Ecto neural progenitor cell (in vitro differentiated cells): ENCODE measurements around the gene DUSP23.

Experiments used
- DNase-seq: peaks from one replicate; pipeline ENCODE4 v3.0.0-alpha.2; 2018; ENCODE audit warnings: low spot score

Gene DUSP23

DNA sequence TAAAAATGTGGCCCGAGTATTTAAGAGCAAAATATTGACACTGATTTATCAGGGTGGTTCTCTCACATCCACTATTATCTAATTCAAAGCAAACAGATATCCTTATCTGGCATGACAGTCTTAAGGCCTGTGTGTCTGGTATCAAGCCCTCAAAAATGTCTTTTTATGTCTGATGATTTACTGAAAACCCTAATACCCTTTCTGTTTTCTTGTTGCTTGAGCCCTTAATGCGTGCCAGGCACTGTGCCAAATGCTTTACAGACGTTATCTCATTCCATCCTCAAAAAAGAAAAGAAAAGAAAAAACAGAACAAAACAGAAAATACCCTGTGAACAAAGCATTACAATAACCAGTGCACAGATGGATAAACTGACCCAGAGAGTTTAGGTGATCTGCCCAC lies 5.7 kb downstream of the DUSP23 start:
- no peak for DNase-seq

DNA sequence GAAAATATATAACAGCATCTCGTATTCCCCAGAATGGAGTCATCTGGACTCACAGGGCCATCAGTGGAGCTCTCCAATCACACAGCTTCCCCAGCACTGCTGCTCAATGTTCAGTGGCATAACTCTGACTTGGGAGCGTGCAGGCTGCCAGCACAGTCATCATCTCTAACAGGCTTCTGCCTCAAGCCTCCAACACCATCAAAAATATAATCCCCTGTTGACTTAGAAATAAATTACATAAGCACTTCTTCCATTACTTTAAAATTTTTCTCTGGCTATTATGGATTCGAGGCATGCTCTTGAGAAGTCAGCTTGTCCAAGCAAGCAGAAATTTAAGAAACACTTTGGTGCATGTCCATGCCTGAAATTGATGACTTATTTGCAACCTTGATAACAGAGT lies 6.2 kb downstream of the DUSP23 start:
- DNase-seq = no peak

DNA sequence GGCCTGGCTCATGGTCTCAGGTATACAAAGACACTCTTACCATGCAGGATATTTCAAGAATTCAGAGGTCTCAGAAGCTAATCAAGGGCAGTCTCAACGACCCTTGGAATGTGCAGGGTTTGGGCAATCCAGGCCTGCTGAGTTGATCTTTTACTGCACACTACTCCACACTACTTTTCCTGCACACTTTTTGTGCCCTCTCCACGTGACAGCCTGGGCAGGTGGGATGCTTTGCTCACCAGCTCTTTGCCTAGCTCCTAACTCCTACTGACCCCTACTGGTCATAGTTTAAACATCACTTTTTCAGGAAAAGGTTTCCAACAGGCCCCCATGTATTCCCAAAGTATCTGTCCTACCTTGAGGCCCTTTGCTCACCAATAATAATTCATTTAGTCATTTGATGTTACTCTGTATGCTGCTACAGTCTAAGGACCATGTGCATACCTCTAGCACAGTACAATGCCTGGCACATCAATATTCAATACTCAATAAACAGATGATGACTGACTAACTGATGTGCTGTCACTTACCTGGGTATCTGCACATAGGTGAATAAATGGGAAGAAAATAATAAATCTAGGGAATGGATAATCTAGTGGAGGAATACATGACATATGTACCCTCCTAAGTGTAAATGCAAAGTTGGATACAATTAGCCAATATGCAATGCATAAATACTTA lies 9.6 kb downstream of the DUSP23 start:
- DNase-seq = no peak

DNA sequence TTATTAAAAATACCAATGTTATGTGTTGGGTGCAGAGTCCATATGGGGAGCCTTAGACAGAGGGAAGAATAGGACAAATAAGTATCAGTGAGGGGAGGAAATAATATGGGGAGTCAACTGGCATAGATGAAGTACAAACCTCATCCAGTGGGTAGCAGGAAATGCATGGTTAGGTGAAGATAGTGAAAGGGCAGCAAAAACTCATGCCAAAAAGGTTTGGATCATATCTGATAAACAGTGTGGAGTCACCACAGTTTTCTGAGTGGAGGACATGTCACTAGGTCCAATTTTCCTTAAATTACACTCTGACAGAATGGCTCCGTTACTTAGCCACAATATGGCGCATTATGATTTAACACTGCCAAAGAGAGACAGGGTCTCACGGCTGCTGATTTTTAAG lies 10.3 kb downstream of the DUSP23 start:
- no peak for DNase-seq

DNA sequence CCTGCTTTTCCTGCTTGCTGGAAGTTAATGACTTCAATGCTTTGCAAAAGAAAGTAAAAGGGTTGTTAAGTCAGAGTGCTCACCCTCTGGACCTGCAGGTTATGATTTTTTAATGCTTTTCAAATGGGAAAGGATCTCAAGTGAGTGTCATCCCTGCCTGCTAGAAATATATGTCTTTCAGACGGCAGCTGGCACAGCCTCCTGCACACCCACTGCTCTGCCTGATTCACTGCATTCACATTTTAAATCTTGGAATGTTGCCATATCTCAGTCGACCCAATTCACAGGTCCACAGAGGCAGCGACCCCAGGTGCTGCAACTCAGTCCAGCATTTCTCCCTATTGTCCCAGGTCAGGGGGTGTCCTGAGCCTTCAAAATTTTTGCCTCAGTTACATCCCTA lies 10.7 kb downstream of the DUSP23 start:
- no peak for DNase-seq

DNA sequence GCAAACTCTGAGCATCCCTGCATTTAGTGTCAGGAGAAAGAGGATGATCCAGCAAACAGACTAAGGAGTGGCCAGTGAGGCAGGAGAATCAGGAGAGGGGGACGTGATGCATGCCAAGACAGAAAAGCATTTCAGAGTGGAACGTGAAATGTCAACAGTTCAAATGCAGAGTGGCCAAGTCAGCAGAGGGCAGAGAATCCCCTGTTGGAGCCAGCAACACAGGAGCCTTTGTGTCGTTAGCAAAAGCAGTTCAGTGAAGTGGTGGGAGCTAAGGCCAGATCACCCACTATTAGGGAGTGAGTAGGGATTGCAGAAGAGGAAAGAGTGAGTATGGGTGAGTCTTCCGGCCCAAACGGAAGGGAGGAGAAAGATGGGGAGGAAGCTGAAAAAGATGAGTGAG lies 14.8 kb downstream of the DUSP23 start:
- DNase-seq = no peak

DNA sequence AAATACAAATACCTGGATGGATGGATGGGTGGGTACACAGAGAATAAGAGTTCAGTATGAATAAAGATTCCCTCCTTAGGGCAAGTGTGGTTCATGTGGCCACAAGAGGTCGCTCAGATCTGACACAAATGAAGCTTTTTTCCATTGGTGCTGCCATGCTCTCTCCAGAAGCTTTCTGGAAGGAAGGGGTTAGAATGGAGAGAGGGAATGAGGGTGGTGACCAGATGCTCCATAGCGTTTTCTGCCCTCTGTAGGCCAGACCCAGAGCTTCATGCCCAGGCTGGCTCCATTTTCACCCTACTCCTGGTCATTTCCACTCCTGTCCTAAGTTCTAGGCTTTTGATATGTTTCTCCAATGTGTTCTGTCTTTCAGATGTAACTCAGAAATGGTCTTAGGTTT lies 18.1 kb downstream of the DUSP23 start:
- peak; percentile 64 for DNase-seq

DNA sequence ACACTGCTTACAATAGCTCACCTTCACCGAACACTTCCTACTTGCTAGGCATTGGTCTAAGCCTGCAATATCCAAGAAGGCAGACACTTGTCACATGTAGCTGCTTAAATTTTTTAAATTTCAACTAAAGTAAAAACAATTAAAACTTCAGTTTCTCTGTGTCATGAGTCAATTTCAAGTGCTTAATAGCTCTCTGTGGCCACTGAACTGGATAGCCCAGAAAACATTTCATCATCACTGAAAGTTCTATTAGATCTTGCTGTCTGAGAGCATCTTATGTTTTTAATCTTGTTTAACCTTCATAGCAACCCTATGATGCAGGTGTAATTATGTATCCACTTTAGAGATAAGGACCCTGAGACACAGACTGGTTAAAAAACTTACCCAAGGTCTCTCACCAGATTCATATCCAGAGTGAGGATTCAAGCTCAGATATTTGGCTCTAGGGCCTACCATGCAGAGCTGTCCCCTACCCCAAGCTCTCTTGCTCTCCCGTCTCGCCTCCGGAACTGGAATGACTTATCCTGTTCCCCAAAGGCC lies 18.8 kb downstream of the DUSP23 start:
- no peak for DNase-seq

DNA sequence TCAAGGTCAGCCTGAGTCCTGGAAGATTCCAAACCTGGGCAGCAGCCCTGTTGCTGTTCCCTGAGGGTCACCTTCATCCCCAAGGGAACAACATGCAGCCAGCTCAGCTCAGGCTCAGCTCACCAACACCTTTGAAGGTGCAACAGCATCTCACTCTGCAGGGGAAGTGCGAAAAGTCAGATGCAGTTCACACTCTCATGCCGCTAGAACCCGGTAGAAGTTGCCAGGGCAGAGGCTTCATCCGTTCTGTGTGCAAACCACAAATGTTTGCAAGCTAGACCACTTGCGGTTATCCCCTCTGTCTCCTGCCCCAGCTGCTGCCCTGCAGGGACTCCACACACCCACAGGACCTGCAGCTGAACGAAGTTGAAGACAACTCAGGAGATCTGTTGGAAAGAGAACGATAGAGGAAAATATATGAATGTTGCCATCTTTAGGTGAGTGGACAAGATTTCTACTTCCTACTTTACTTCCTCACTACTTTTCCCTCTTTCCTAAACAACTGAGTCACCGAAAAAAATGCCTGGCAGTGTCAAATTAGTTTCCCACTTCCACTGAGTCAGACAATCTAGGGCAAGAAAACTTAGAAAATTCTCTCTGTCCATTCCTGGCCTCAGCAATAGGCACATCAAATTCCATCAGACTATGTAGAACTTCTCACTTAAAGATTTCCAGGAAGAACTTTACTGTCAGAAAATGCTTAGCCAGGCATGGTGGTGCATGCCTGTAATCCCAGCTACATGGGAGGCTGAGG lies 19.6 kb downstream of the DUSP23 start:
- DNase-seq = no peak

DNA sequence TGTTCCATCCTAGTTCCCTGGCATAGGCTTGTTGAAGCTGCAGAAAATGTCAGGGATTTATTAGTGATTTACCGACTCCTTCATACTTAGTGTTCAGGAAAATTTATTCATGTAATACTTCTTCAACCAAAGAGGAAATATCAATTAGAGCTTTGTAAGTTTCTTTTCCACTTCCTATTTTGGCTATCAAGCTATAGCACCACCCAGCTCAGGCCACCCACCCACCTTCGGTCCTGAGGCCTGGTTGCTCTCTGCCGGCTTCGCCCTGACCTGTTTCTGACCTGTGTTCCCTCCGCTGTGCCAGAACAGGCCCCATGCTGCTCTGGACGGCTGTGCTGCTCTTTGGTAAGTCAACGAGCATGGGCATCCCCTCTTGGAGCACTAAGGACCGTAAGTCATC lies 21.3 kb downstream of the DUSP23 start, which contains the start of gene FCRL6:
FCRL6 (plus strand) TSS at position 250 of the 400 bp plus-strand sequence; CDS start at position 315, 65 bp downstream.
- DNase-seq = no peak

DNA sequence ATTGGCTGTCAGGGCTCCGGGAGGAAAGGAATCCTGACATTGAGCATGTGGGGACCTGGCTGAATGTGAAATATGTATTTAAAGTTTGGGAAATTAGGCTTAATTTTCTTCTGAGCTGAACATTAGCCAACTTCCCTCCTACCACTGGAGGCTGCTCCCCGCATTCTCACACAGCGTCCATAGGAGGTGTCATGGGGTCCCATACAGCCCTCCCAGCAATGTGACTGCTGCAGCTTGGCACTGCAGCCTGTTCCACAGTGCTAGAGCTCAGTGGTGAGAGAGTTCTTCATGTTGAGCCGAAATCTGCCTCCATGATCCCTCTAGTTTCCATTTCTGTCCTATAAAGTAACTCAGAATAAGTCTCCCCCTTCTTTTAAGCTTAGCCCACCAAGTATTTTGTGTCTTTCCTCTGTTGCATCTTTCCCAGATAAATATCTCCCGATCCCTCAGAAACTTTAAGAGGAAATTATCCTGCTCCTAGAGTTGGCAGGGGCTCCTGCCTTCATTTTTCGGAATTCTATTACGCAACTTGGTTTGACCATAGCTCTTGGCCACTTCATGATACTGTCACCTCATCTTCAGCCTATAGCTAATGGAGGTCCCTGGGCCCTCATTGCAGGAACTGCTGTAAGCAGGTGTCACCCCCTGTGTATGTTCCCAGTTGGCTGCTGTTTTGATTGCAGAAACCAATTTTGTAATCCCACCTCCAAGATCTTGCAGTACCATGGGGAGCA lies 23.4 kb downstream of the DUSP23 start:
- no peak for DNase-seq

DNA sequence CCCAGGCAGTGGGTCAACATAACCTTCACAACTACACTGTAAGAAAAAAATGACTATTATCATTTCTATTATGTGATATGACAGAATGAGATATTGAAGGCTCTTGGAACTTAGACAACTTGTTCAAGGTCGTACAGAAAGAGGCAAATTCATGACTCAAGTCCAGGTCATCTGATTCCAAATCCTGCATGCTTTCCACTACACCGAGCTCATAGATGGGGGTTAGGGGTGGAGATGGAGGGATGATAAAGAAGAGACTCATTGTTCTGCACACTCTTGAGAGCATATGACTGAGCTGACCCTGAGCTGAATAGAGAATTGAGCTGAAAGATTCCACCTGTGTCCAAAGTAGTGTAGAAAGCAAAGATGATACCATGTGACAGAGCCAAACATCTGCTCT lies 24.2 kb downstream of the DUSP23 start:
- DNase-seq = no peak

DNA sequence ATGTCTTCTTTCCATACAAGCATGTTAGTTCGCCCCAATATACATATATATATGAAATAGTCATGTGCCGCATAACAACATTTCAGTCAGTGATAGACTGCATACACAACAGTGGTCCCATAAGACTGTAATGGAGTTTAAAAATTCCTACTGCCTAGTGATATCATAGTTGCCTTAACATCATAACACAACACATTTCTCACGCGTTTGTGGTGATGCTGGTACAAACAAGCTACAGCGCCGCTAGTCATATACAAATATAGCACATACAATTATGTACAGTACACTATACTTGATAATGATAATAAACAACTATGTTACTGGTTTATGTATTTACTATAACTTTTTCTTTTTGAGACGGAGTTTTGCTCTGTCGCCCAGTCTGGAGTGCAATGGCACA lies 35.2 kb downstream of the DUSP23 start:
- DNase-seq = no peak

DNA sequence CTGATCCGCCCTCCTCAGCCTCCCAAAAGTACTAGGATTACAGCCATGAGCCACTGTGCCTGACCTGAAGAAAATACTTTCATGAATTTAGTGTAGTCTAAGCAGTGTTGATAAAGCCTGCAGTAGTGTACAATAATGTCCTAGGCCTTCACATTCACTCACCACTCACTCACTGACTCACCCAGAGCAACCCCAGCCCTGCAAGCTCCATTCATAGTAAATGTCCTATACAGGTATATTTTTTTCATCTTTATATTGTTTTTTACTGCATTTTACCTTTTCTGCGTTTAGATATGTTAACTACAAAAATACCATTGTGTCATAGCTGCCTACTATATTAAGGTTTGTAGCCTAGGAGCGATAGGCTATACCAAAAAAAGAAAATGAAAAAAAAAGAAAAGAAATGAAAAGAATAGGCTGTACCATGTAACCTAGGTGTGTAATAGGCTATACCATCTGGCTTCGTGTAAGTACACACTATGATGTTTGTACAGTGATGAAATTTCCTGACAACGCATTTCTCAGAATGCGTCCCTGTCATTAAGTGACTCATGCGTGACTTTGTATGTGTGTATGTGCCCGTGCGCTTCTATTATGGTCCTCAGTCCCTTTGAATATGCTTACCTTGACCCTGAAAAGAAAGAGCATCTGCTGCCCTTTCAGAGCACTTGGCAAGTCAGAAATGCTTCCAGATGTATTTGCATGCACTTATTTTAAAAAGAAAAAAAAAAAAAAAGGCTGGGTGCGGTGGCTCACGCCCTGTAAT lies 36.7 kb downstream of the DUSP23 start:
- no peak for DNase-seq

DNA sequence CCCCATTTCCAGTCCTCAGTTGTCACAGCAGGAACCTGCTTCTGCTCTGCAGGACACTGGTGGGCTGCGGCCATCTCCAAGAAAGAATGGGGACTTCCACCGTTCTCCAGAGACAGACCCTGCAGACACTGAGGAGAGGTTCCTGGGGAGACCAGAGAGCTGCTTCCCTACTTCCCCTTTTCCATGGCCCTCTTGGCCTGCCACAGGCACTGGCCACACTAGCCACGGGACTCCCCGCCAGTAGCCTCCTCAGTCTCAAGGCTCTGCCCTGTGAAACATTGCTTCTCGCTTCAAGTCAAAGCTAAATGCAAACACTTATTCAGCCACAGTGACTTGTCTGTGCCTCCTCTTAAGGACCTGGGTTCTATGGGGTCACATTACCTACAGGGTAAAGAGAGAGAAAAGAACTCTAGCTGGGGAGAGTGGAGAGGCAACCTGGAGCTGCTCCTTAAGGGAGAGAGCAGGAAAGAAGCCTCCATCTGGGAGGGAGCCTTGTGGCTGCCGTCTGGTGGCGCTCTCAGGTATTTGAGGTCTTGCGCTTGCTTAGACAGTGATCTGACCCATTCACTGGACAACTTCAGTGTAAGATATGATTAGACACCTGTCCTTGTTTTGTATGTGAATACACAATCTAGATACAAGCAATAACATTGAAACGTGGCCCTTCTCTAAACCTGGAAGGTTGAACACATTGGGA lies 40.6 kb downstream of the DUSP23 start:
- DNase-seq = no peak

DNA sequence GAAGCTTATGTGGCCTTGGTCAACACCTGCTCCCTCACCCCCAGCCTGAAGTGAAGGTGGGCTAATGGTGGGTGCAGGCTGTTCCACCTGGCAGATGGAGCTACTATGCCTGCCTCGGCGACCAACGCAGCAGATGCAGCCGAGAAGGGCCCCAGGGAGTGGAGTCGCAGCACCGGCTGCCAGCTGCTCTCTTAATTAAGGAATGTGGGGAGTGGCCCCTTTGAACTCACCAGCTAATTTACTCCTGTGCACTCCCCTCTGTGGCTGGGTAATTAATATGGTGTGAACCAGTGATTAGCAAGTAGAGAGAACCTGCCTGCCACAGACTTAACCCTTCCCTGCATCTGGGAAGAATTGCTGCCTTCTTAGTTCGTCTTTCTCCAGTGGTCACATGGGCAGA lies 42.6 kb downstream of the DUSP23 start:
- DNase-seq = no peak

DNA sequence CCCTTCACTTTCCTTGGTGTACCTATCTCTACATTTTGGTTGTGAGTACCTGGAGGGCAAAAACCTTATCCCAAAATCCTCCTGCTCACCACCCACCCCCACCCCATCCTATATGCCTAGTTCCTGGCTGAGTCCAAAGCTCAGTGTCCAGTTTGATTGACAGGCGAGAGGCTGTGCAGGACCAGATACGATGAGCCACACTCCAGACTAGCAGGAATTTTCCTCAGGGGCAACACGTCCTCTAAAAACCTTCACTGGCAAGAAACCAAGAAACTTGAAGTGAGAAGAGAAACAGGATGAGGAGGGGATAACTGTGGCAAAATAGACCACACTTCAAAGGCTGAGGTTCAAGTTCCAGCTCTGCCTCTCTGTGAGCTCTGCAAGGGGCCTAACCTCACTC lies 44.8 kb downstream of the DUSP23 start:
- DNase-seq = no peak

DNA sequence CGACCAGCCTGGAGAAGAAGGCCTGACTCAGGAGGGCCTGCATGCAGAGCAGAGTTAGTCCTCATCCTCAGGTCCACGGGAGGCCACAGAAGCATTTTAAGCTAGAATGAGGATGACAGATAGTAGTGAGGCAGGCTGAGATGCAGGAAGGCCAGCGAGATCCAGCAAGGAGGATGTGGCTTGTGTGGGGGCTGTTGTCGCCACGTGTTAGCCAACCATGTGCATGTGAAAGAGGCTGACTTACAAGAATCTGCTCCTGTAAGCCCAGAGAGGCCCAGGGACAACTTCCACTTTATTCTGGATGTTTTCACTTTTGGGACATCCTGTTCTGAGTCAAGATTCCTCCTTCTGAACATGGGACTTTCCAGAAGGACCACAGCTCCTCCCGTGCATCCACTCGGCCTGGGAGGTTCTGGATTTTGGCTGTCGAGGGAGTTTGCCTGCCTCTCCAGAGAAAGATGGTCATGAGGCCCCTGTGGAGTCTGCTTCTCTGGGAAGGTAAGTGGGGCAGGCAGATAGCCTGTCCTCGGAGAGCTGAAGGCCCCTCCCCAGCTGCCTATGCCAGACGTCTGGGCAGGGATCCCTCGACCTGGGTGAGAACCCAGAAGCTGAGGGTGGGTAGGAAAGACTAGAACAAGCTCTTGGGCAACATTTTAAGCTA lies 45.8 kb downstream of the DUSP23 start, which contains the start of gene SLAMF8:
SLAMF8 (plus strand) TSS at position 433 of the 661 bp plus-strand sequence; CDS start at position 459, 26 bp downstream.
- no peak for DNase-seq

DNA sequence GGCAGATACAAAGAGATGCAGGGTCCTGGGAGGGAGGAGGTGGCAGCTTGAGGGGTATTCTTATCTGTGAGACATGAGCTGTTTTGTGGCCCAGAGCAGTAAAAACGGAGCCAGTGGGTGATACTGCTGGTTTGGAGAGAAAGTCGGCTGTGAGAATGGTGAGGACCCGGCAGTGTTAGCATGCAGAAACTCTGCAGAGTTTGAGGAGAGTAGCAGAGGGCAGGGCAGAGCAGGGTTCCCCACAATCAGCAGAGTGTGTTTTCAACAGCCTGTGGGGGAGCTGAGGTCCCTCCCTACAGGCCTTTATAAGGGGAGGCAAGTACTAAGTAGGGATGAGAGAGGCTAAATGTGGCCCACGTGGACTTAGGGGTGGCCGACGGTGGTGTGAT lies 46.3 kb downstream of the DUSP23 start:
- DNase-seq = no peak

DNA sequence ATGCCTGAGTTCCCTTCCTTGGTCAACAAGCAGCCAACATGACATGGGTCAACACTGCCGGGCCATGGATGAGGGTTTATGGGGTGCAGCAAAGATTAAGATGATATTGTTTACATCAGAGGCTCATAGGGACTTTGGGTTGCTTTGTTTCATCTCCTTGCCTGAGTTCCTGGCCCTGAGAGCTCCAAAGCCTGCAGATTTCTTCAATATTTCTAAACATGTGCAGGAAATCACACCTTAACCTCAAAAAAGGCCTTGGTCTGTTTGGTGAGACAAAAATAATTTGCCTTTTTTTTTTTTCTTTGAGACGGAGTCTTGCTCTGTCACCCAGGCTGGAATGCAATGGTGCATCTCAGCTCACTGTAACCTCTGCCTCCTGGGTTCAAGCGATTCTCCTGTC lies 46.8 kb downstream of the DUSP23 start:
- DNase-seq = no peak

DNA sequence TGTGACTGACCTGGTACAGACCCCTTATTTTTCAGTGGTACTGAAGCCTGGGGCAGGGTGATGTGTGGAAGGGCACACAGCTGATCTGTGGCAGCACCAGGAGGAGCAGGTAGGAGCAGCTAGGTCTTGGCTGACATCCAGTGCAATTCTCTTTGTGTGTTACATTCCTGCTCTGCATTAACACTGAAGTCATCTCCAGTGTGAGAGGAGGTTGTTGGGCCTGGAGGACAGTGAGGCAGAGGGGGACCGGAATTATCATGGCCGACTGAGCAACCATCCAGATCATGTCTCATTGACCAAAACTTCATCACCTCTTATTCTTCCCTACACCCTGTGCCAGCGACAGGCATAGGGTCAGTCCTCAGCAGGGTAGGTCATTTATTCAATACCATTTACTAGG lies 47.4 kb downstream of the DUSP23 start:
- no peak for DNase-seq
